ENCODE data around the gene EXOSC10. TPM values are rescaled to one million over a fixed set of nuclear protein-coding genes. Genes with fewer than 3 reads are reported as not detected.

EXOSC10 gene
- total and polyA plus RNA-seq, 8 donors = 15.1 to 118 (median 34.3) TPM

GRCh38 chr1:11114966-11115365, 15.3 kb upstream of the EXOSC10 start:
- H3K36me3 ChIP-seq = peaks cover 29 to 99% (median 94%) of the 10 kb centered on the region in 4 donors
- intact Hi-C loops (cut with DNase I; ENCODE audit: low total_unique reads) = no loop called here
- no peaks in the 10 kb centered on the region for H3K4me1 ChIP-seq
- no peak overlapping the region for H3K27ac ChIP-seq
- H3K27me3 ChIP-seq = no peaks in the 10 kb centered on the region
- H3K4me3 ChIP-seq = no peak overlapping the region
- no peak for TF ChIP-seq POLR2AphosphoS5 (IDR thresholded peaks at IDR 0.05)
- TF ChIP-seq, protein P1, sequence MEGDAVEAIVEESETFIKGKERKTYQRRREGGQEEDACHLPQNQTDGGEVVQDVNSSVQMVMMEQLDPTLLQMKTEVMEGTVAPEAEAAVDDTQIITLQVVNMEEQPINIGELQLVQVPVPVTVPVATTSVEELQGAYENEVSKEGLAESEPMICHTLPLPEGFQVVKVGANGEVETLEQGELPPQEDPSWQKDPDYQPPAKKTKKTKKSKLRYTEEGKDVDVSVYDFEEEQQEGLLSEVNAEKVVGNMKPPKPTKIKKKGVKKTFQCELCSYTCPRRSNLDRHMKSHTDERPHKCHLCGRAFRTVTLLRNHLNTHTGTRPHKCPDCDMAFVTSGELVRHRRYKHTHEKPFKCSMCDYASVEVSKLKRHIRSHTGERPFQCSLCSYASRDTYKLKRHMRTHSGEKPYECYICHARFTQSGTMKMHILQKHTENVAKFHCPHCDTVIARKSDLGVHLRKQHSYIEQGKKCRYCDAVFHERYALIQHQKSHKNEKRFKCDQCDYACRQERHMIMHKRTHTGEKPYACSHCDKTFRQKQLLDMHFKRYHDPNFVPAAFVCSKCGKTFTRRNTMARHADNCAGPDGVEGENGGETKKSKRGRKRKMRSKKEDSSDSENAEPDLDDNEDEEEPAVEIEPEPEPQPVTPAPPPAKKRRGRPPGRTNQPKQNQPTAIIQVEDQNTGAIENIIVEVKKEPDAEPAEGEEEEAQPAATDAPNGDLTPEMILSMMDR (IDR thresholded peaks at IDR 0.05) = no peak
- no peaks in the 10 kb centered on the region for H3K9me3 ChIP-seq
- DNase-seq = no peak
- WGBS, 5 donors = 83 to 94% (median 87%) methylated on average over 3 of the region's 3 CpGs

DNA sequence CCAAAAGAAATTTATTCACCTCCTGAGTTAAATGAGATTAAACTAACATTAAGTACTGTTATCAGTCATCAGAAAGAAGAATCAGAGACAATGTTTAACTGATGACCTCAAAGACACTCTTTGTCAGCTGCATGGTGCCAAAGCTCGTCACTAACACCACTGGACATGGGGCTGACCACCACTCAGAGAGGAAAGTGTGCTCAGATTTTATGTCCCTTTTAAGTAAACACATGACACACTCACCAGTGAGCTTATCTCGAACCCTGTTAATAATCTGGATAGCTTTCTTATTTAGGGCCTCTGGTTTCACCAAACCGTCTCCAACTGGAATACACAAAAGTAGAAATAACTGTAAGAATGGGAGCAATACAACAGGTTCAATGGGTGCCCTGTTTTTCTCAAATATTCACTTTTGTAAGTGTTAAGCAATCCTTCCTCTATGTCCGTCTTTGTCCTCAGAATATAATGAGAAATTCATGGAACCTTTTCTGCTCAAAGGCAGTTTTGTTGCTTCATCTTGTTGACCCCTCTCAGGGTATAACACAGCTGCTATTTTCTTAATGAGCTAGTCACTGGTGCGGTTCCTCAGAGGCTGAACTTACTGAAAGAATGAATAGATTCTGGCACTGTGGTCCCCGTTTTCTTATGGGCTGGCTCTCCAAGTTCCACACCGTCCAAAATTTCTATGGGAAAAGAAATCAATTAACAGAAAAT, 9.5 kb upstream of the EXOSC10 start:
- H3K27ac ChIP-seq = no peak overlapping the region
- no peaks in the 10 kb centered on the region for H3K9me3 ChIP-seq
- intact Hi-C loops (cut with DNase I; ENCODE audit: low total_unique reads) = no loop called here
- no peaks in the 10 kb centered on the region for H3K27me3 ChIP-seq
- no peak for DNase-seq
- WGBS, 5 donors = 77 to 87% (median 83%) methylated on average over 7 of the region's 7 CpGs
- TF ChIP-seq, protein P1 (IDR thresholded peaks at IDR 0.05) = no peak
- TF ChIP-seq EP300 (IDR thresholded peaks at IDR 0.05) (no peak), POLR2AphosphoS5 (IDR thresholded peaks at IDR 0.05) (no peak), POLR2A (IDR thresholded peaks at IDR 0.05) (no peak)
- peaks cover 49 to 93% (median 86%) of the 10 kb centered on the region in 4 donors for H3K36me3 ChIP-seq
- H3K4me1 ChIP-seq = no peaks in the 10 kb centered on the region
- H3K4me3 ChIP-seq = no peak overlapping the region

DNA sequence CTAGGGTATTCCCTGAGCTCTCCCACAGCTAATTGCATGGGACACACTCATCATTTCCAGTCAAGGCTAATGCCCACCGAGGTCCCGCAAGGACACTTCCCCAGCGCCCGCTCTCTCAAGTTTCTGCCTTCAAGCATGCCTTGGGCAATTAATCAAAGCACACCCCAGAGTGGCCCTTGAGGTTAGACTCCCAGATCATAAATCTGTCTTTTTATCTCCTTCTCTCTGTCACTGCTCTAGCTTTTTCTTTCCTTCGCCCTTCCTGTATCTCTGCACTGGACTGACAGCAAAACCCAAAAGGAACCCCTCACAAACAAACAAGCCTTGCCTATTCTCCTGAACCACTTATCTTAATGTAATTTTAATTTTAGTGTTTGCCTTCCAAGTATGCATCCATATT, 7.9 kb upstream of the EXOSC10 start:
- intact Hi-C loops (cut with DNase I; ENCODE audit: low total_unique reads) = no loop called here
- TF ChIP-seq POLR2A (IDR thresholded peaks at IDR 0.05) = no peak
- TF ChIP-seq, protein P1 (IDR thresholded peaks at IDR 0.05) = no peak
- no peak for TF ChIP-seq EP300 (IDR thresholded peaks at IDR 0.05)
- no peak for TF ChIP-seq POLR2AphosphoS5 (IDR thresholded peaks at IDR 0.05)
- Histone ChIP-seq H3K36me3 (peaks cover 39 to 77% (median 70%) of the 10 kb centered on the region in 4 donors), H3K27me3 (no peaks in the 10 kb centered on the region), H3K4me1 (no peaks in the 10 kb centered on the region), H3K4me3 (no peak overlapping the region), H3K27ac (no peak overlapping the region), H3K9me3 (no peaks in the 10 kb centered on the region)
- DNase-seq = no peak
- WGBS, 5 donors = 83 to 97% (median 89%) methylated on average over 5 of the region's 5 CpGs

DNA sequence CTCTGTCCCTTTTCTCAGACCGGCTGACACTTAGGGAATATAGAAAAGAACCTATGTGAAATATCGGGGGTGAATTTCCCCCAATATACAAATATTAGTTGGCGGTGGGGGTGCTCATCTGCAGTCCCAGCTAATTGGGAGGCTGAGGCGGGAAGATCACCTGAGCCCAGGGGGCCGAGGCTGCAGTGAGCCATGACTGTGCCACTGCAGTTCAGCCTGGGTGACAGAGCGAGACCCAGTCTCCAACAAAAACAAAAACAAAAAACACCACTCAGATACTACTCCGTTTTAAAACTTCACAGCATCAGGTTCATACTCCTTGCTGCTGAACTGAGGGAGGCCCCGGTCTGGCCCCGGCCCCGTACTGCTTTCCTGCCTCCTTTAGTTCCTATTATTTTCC, 5.9 kb upstream of the EXOSC10 start:
- H3K27me3 ChIP-seq = no peaks in the 10 kb centered on the region
- no peaks in the 10 kb centered on the region for H3K4me1 ChIP-seq
- TF ChIP-seq, protein P1 (IDR thresholded peaks at IDR 0.05) = no peak
- TF ChIP-seq POLR2AphosphoS5 (IDR thresholded peaks at IDR 0.05) = no peak
- no peak for TF ChIP-seq EP300 (IDR thresholded peaks at IDR 0.05)
- no peak for TF ChIP-seq POLR2A (IDR thresholded peaks at IDR 0.05)
- H3K4me3 ChIP-seq = no peak overlapping the region
- H3K27ac ChIP-seq = no peak overlapping the region
- H3K36me3 ChIP-seq = peaks cover 39 to 57% (median 50%) of the 10 kb centered on the region in 4 donors
- no peak for DNase-seq
- H3K9me3 ChIP-seq = no peaks in the 10 kb centered on the region
- intact Hi-C loops (cut with DNase I; ENCODE audit: low total_unique reads) = no loop called here
- 91 to 96% (median 94%) methylated on average over 10 of the region's 10 CpGs for WGBS, 5 donors

All from stomach (tissue), 9 donors.